ENCODE data around the gene CUX1.
"Not testable (repeated sequence)": the region's sequence is repeated elsewhere in the genome, so short reads cannot be mapped to it uniquely, and the experiment has no call there.

GRCh38 chr7:102042796-102043195 is 225.4 kb downstream of the CUX1 start:
- TF ChIP-seq, protein P1, sequence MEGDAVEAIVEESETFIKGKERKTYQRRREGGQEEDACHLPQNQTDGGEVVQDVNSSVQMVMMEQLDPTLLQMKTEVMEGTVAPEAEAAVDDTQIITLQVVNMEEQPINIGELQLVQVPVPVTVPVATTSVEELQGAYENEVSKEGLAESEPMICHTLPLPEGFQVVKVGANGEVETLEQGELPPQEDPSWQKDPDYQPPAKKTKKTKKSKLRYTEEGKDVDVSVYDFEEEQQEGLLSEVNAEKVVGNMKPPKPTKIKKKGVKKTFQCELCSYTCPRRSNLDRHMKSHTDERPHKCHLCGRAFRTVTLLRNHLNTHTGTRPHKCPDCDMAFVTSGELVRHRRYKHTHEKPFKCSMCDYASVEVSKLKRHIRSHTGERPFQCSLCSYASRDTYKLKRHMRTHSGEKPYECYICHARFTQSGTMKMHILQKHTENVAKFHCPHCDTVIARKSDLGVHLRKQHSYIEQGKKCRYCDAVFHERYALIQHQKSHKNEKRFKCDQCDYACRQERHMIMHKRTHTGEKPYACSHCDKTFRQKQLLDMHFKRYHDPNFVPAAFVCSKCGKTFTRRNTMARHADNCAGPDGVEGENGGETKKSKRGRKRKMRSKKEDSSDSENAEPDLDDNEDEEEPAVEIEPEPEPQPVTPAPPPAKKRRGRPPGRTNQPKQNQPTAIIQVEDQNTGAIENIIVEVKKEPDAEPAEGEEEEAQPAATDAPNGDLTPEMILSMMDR (IDR thresholded peaks at IDR 0.05) = not testable (repeated sequence)
- TF ChIP-seq POLR2A (IDR thresholded peaks at IDR 0.05) = not testable (repeated sequence)

All from body of pancreas (tissue), 4 donors.